Activated CD8-positive, alpha-beta T cell treated with anti-CD3 and anti-CD28 coated beads for 36 hours (primary cell): ENCODE results near the gene SPSB1. TPM values are rescaled to one million over a fixed set of nuclear protein-coding genes. Genes with fewer than 3 reads are reported as not detected.
A peak's percentile ranks its signal among the peaks of the same experiment; 100 is the strongest.

Experiments used
- ATAC-seq: fragments of 200-7000 bp; cut with Tn5 transposase; one replicate; pipeline ENCODE4 v1.10.0; 2021; ENCODE audit warnings: mild to moderate bottlenecking, moderate library complexity
- CTCF ChIA-PET: fragments of 350-600 bp; sonication (Branson Sonifier 250); formaldehyde crosslinking; loops from one replicate; lab custom pipeline; 2021; ENCODE audit warnings: antibody characterized with exemption; lab: Charles Lee
- POLR2A ChIA-PET: fragments of 350-600 bp; sonication (Branson Sonifier 250); formaldehyde crosslinking; loops from one replicate; lab custom pipeline; 2021; ENCODE audit warnings: antibody characterized with exemption; lab: Charles Lee
- DNase-seq: peaks from one replicate; pipeline ENCODE4 v3.0.0-alpha.2; 2020
- H3K27ac Mint-ChIP-seq: one replicate; pipeline ENCODE4 v1.8.0; 2021; ENCODE audit warnings: mild to moderate bottlenecking, mixed read lengths
- H3K27me3 Mint-ChIP-seq: one replicate; pipeline ENCODE4 v1.8.0; 2021; ENCODE audit warnings: mixed read lengths
- H3K36me3 Mint-ChIP-seq: one replicate; pipeline ENCODE4 v1.8.0; 2021; ENCODE audit warnings: low read depth, mixed read lengths
- H3K4me1 Mint-ChIP-seq: one replicate; pipeline ENCODE4 v1.8.0; 2021; ENCODE audit warnings: low read depth, mixed read lengths
- H3K4me3 Mint-ChIP-seq: one replicate; pipeline ENCODE4 v1.8.0; 2021; ENCODE audit warnings: mild to moderate bottlenecking, moderate library complexity, mixed read lengths
- H3K9me3 Mint-ChIP-seq: one replicate; pipeline ENCODE4 v1.8.0; 2021; ENCODE audit warnings: mixed read lengths
- intact Hi-C: fragments of 100-400 bp; cut with micrococcal nuclease; formaldehyde crosslinking; loops from one replicate; pipeline ENCODE4 v1.10.0; 2022
- total RNA-seq, 2 experiments: library from RNA; stranded (reverse); gene quantifications; one replicate each; pipeline ENCODE4 v1.2.3, GENCODE V29; 2021
- TF ChIP-seq, protein P1 (sequence below): fragments of 200-600 bp; IDR thresholded peaks from one replicate; pipeline ENCODE4 v1.8.0; 2022; ENCODE audit warnings: antibody characterized with exemption, mild to moderate bottlenecking

SPSB1 gene
- total RNA-seq, 2 experiments from 2014 or later = 1.1 to 1.5 TPM

DNA sequence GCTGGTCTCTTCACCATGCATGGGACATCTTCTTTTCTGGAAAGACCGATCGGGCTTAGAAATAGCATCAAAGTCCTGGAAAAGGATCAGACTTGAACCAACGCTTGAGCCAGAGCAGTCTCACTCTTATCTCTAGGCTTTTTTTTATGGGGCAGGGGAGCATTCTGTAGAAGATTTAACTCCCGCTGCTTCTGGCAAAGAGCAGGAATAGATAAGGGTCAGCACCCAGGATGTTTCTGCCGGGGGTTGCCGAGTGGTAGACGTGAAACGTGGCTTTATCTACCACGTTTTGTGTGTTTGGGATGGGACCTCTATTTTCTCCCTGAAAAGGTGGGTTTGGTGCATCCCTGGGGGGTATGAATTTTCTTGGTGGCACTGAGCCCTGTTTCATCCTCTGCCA, 18.8 kb downstream of the SPSB1 start:
- Mint-ChIP-seq H3K27me3 (no peaks in the 10 kb centered on the region), H3K27ac (no peak overlapping the region), H3K36me3 (no peaks in the 10 kb centered on the region), H3K9me3 (no peaks in the 10 kb centered on the region), H3K4me3 (no peak overlapping the region), H3K4me1 (peaks cover 22% of the 10 kb centered on the region)
- intact Hi-C loops = no loop called here
- ATAC-seq (no peak), DNase-seq (no peak)
- POLR2A ChIA-PET = no interaction called here
- TF ChIP-seq, protein P1, sequence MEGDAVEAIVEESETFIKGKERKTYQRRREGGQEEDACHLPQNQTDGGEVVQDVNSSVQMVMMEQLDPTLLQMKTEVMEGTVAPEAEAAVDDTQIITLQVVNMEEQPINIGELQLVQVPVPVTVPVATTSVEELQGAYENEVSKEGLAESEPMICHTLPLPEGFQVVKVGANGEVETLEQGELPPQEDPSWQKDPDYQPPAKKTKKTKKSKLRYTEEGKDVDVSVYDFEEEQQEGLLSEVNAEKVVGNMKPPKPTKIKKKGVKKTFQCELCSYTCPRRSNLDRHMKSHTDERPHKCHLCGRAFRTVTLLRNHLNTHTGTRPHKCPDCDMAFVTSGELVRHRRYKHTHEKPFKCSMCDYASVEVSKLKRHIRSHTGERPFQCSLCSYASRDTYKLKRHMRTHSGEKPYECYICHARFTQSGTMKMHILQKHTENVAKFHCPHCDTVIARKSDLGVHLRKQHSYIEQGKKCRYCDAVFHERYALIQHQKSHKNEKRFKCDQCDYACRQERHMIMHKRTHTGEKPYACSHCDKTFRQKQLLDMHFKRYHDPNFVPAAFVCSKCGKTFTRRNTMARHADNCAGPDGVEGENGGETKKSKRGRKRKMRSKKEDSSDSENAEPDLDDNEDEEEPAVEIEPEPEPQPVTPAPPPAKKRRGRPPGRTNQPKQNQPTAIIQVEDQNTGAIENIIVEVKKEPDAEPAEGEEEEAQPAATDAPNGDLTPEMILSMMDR = no peak
- CTCF ChIA-PET = no interaction called here

DNA sequence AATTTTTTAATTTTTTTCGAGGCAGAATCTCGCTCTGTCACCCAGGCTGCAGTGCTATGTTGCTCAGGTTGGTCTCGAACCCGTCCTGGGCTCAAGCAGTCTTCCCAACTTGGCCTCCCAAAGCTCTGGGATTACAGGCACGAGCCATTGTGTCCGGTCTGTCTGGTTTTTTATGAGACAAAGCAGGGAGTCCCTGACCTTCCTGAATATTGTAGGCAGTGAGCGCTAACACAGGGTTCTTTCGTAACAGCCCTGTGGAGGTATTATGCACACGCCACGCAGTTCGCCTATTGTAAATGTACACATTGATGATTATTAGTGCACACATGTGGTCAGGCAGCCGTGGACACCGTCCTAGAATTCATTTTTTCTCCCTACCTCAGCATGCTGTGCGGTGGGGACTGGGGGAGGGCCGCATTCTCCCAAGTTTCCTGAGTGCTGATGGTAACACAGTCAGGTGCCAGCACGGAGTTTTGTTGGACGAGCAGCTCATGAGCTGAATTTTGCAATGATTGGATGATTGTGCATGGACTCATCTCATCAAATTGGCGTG, 19.6 kb downstream of the SPSB1 start:
- no peaks in the 10 kb centered on the region for H3K9me3 Mint-ChIP-seq
- ATAC-seq (no peak), DNase-seq (no peak)
- H3K4me3 Mint-ChIP-seq = no peak overlapping the region
- ChIA-PET CTCF (no interaction called here), POLR2A (interaction anchor here (0.6 kb wide), 1 partner anchor 86 kb away, joined by 3 read pairs; no protein-coding TSS in a partner anchor)
- H3K27me3 Mint-ChIP-seq = peaks cover 1% of the 10 kb centered on the region
- H3K4me1 Mint-ChIP-seq = peaks cover 27% of the 10 kb centered on the region
- TF ChIP-seq, protein P1 = no peak
- intact Hi-C loops = no loop called here
- no peak overlapping the region for H3K27ac Mint-ChIP-seq
- H3K36me3 Mint-ChIP-seq = no peaks in the 10 kb centered on the region

DNA sequence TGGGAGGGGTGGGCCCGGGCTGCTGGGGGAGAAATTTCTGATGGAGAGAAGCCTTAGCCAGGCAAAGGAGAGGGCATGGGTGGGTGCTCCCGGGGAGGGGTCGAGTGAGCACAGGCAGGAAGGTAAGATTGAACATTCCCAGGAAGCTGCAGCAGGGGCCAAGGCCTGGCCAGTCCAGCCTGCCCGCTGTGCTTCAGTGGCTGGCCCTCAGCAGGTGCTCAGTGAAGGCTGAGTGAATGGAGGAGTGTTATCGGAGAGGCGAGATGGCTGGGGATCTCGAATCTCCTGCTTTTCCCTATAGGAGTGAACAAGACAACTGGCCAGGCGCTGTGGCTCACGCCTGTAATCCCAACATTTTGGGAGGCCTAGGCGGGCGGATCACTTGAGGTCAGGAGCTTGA, 20.9 kb downstream of the SPSB1 start:
- ChIA-PET POLR2A (no interaction called here), CTCF (interaction anchor here (1.0 kb wide), 1 partner anchor 47 kb away, joined by 3 read pairs; no protein-coding TSS in a partner anchor)
- H3K27ac Mint-ChIP-seq = no peak overlapping the region
- H3K9me3 Mint-ChIP-seq = no peaks in the 10 kb centered on the region
- intact Hi-C loops = no loop called here
- ATAC-seq (no peak), DNase-seq (no peak)
- H3K36me3 Mint-ChIP-seq = no peaks in the 10 kb centered on the region
- peaks cover 37% of the 10 kb centered on the region for H3K4me1 Mint-ChIP-seq
- TF ChIP-seq, protein P1 = no peak
- H3K27me3 Mint-ChIP-seq = peaks cover 1% of the 10 kb centered on the region
- H3K4me3 Mint-ChIP-seq = no peak overlapping the region

DNA sequence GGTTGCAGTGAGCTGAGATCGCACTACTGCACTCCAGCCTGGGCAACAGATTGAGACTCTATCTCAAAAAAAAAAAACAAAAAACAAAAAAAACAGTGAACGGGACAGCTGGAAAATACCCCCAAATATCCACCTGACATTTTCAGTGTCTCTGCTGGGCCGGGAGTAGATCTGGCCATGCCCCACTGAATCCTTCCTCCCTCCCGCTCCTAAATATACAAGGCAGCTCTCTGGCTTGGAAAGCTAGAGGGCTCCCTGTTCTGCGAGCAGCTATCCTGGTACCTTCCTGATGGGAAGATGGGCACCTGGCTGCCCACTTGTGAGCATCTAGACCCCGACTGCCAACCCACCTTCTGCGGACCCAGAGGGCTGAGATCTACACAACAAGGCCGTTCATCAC, 21.4 kb downstream of the SPSB1 start:
- DNase-seq (no peak), ATAC-seq (no peak)
- POLR2A ChIA-PET = no interaction called here
- Mint-ChIP-seq H3K9me3 (no peaks in the 10 kb centered on the region), H3K4me3 (no peak overlapping the region), H3K4me1 (peaks cover 37% of the 10 kb centered on the region), H3K27ac (no peak overlapping the region), H3K36me3 (no peaks in the 10 kb centered on the region), H3K27me3 (peaks cover 1% of the 10 kb centered on the region)
- intact Hi-C loops = no loop called here
- TF ChIP-seq, protein P1 = no peak
- CTCF ChIA-PET = interaction anchor here (1.0 kb wide), 1 partner anchor 47 kb away, joined by 3 read pairs; no protein-coding TSS in a partner anchor

DNA sequence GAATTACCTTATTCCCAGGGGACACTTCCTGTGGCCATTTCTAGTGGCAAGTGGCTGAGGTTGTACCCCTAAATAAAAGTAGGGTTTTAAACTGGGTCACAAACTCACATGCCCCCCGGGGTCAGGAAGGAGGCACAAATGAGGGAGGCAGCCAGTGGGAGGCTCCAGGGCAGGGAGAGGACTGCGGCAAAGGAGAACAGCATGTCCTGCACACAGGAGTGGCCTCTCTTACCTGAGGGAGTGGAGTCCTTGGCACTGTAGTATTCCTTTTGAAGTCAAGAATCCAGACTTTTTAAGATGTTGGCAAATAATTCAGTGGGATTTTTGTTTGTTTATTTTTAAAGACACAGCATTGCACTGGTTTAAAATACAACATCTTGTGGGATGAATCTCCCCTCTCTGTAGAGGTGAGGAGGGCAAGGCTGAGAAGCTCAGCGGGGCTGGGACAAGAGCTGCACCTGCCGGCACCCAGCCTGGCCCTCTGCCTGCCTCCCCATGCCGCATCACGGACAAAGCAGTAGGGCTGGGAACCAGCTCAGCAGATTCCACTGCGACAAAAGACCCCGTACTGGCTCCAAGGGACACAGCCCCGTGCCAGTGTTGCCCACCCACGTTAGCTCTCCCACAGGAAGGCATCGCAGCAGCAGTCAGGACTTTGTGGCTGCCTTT, 22.2 kb downstream of the SPSB1 start:
- H3K9me3 Mint-ChIP-seq = no peaks in the 10 kb centered on the region
- intact Hi-C loops = no loop called here
- POLR2A ChIA-PET = interaction anchor here (0.5 to 1.2 kb wide), 4 partner anchors 8 to 1063 kb away, joined by 3 to 4 read pairs (median 3); no protein-coding TSS in a partner anchor
- H3K4me3 Mint-ChIP-seq = no peak overlapping the region
- CTCF ChIA-PET = interaction anchor here (0.9 to 1.0 kb wide), 2 partner anchors 23 to 141 kb away, joined by 3 to 8 read pairs; partner anchors contain the start of gene SPSB1
- peaks cover 1% of the 10 kb centered on the region for H3K27me3 Mint-ChIP-seq
- H3K27ac Mint-ChIP-seq = peak overlapping the region; percentile 73
- TF ChIP-seq, protein P1 = no peak
- DNase-seq (no peak), ATAC-seq (no peak)
- H3K36me3 Mint-ChIP-seq = no peaks in the 10 kb centered on the region
- peaks cover 37% of the 10 kb centered on the region for H3K4me1 Mint-ChIP-seq
